Calu3 (cell line): ENCODE data around the gene KCNH5. TPM values are rescaled to one million over a fixed set of nuclear protein-coding genes. Genes with fewer than 3 reads are reported as not detected.

Experiments used
- BruUV-seq: library from RNA; stranded (reverse); fragments of 400-500 nt; replicated peaks from 2 replicates; lab custom pipeline; 2021; lab: Mats Ljungman, UMichigan
- CTCF ChIA-PET: fragments of 300-600 bp; sonication (Branson Sonifier 250); formaldehyde crosslinking; loops from one replicate; lab custom pipeline; 2022; ENCODE audit warnings: antibody characterized with exemption; lab: Charles Lee
- DNase-seq: peaks from one replicate; pipeline ENCODE4 v3.0.0; 2022
- H3K27ac Mint-ChIP-seq: one replicate; pipeline ENCODE4 v1.8.0; 2022; ENCODE audit warnings: mixed read lengths; ENCODE audit not compliant: unreplicated experiment
- H3K27me3 Mint-ChIP-seq: one replicate; pipeline ENCODE4 v1.8.0; 2022; ENCODE audit warnings: mixed read lengths; ENCODE audit not compliant: unreplicated experiment
- H3K36me3 Mint-ChIP-seq: one replicate; pipeline ENCODE4 v1.8.0; 2022; ENCODE audit warnings: mild to moderate bottlenecking, moderate library complexity, mixed read lengths; ENCODE audit not compliant: insufficient read depth, unreplicated experiment
- H3K4me1 Mint-ChIP-seq: one replicate; pipeline ENCODE4 v1.8.0; 2022; ENCODE audit warnings: mild to moderate bottlenecking, low read depth, mixed read lengths; ENCODE audit not compliant: unreplicated experiment
- H3K4me3 Mint-ChIP-seq: one replicate; pipeline ENCODE4 v1.8.0; 2022; ENCODE audit warnings: mild to moderate bottlenecking, low read depth, moderate library complexity, mixed read lengths; ENCODE audit not compliant: unreplicated experiment
- H3K9me3 Mint-ChIP-seq: one replicate; pipeline ENCODE4 v1.8.0; 2022; ENCODE audit warnings: low read depth, mixed read lengths; ENCODE audit not compliant: unreplicated experiment
- intact Hi-C: fragments of 100-400 bp; cut with micrococcal nuclease; formaldehyde crosslinking; loops from one replicate; pipeline ENCODE4 v1.10.0; 2022; ENCODE audit not compliant: unreplicated experiment
- total RNA-seq: library from RNA; stranded (reverse); gene quantifications from 2 replicates; pipeline ENCODE4 v1.2.3, GENCODE V29; 2022
- TF ChIP-seq, protein P1 (sequence below): fragments of 200-600 bp; IDR thresholded peaks from one replicate; pipeline ENCODE4 v1.8.0; 2022; ENCODE audit warnings: antibody characterized with exemption; ENCODE audit not compliant: unreplicated experiment

The KCNH5 gene
- total RNA-seq, 1 experiment from 2014 or later, result not detected

- Mint-ChIP-seq H3K27ac (no peak overlapping the region), H3K9me3 (no peaks in the 10 kb centered on the region), H3K27me3 (no peaks in the 10 kb centered on the region), H3K4me1 (no peaks in the 10 kb centered on the region), H3K4me3 (no peak overlapping the region), H3K36me3 (no peaks in the 10 kb centered on the region)
- BruUV-seq, result no TSS peak
- intact Hi-C loops, result no loop called here
- CTCF ChIA-PET, result no interaction called here
- DNase-seq, result no peak
- TF ChIP-seq, protein P1, sequence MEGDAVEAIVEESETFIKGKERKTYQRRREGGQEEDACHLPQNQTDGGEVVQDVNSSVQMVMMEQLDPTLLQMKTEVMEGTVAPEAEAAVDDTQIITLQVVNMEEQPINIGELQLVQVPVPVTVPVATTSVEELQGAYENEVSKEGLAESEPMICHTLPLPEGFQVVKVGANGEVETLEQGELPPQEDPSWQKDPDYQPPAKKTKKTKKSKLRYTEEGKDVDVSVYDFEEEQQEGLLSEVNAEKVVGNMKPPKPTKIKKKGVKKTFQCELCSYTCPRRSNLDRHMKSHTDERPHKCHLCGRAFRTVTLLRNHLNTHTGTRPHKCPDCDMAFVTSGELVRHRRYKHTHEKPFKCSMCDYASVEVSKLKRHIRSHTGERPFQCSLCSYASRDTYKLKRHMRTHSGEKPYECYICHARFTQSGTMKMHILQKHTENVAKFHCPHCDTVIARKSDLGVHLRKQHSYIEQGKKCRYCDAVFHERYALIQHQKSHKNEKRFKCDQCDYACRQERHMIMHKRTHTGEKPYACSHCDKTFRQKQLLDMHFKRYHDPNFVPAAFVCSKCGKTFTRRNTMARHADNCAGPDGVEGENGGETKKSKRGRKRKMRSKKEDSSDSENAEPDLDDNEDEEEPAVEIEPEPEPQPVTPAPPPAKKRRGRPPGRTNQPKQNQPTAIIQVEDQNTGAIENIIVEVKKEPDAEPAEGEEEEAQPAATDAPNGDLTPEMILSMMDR, result no peak
These were observed 390.6 kb downstream of the KCNH5 start for GRCh38 chr14:62654641-62655040.

Other genes with a start within 250 kb of the KCNH5 start
- 0.40 TPM in 1 of 2 replicates, not detected in the other for gene RHOJ, start 159.0 kb upstream of the KCNH5 start, total RNA-seq